ENCODE measurements around the gene KRTAP3-1.

Gene KRTAP3-1

DNA sequence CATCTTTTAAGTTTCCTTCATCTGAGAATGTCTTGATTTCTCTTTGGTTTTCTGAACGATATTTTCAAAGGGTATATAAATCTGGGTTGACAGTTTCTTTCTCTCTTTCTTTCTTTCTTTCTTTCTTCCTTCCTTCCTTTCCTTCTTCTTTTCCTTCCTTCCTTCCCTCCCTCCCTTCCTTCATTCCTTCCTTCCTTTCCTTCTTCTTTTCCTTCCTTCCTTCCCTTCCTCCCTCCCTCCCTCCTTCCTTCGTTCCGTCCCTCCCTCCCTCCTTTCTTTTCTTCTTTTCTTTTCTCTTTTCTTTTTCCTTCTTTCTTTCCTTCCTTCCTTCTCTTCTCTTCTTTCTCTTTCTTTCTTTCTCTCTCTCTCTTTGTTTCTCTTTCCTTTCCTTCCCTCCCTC, 34.6 kb downstream of the KRTAP3-1 start:
- DNase-seq = no peak

DNA sequence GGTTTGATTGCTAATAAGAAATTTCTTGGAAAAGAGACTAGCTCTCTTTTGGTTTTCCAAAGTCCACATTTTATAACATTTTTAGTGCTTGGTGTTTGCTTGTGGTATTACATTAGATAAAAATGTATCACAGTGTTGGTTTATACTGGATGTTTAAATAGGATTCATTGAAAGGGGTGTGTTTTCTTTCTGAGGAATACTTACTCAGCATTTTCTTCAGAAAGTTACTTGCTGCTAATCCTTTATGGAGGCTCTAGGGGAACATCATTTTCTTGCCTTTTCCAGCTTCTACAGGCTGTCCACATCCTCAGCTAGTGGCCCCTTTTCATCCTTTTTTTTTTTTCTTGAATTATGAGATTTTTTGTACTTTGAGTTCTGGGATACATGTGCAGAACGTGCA, 41.3 kb downstream of the KRTAP3-1 start:
- DNase-seq = no peak

DNA sequence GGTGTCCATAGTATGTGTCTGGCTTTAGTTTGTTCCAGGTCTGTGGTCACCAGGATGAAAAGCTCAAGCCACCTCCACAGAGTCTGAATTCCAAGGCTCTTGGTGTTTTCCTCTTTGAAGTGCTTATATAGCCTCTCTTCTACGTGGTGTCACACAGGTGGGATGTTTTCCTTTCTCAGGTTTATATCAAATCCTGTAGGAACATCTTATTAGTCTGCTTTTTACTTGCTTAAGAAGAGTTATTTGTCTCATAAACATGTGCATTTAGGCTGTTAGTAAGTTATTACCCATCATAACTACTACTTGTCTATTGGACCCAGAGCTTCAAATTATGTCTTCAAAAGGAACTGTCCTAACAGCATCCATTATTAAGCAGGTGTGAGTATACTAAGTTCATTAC, 42.1 kb downstream of the KRTAP3-1 start, which contains the start of gene KRT39:
Gene KRT39 (minus strand): TSS at position 101 of the 400 bp plus-strand sequence. CDS start 92 bp downstream, at position 9.
- DNase-seq = no peak

DNA sequence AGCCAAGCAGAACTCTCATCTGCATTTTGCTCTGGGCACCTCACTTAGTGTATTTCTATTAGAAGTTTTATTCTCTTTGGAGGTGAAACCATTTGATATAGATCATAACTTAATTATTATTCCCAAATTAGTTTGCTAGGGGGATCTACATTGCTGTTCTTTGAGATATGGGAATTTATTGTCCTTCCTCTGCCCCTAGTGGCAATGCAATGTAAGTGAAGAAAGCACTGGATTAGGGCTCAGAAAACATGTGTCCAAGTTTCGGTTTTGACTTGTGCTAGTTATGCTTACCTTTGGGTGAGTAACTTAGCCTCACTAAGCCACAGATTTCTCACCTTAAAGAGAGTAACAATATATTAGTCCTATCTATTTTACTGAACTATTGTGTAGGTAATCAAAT, 45.1 kb downstream of the KRTAP3-1 start:
- no peak for DNase-seq

- DNase-seq = no peak
Measured at GRCh38 chr17:40962059-40962561, 46.8 kb downstream of the KRTAP3-1 start.

DNA sequence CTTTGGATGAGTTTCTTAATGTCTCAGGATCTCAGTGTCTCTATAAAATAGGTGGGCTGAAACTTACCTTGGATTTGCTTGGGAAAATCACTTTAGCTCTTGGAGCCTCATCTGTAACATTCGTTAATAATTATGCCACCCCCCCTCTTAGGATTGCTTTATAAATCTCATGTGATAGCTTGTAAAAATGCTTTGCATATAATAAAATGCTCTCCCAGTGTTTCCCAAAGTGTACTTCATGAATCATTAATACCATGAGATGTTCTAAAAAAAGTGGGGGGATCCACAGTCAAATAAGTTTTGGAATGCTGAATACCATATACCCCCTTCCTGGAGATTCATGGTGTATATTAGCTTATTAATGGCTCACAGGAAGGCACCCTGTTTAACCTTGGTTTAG, 47.3 kb downstream of the KRTAP3-1 start:
- DNase-seq = no peak

GRCh38 chr17:40960144-40960543, 48.8 kb downstream of the KRTAP3-1 start:
- DNase-seq = no peak
